IMR-90 (cell line): ENCODE results near the gene ROBO1. TPM values are rescaled to one million over a fixed set of nuclear protein-coding genes. Genes with fewer than 3 reads are reported as not detected.
A peak's percentile ranks its signal among the peaks of the same experiment; 100 is the strongest.

Experiments
- ATAC-seq: fragments of 200-7000 bp; cut with Tn5 transposase; 2 replicates; pipeline ENCODE4 v1.9.1; 2020; ENCODE audit warnings: low read depth, mild to moderate bottlenecking, moderate library complexity
- BruUV-seq: library from RNA; stranded (reverse); fragments of 400-500 nt; replicated peaks from 2 replicates; lab custom pipeline; 2021; lab: Mats Ljungman, UMichigan
- CTCF ChIA-PET: fragments of 300-600 bp; formaldehyde crosslinking; extraction: SDS; loops from one replicate; lab custom pipeline; 2021; ENCODE audit warnings: antibody characterized with exemption; lab: Yijun Ruan, JAX
- POLR2A ChIA-PET: fragments of 300-600 bp; sonication (Branson Sonifier 250); formaldehyde crosslinking; loops from one replicate; lab custom pipeline; 2022; ENCODE audit warnings: antibody characterized with exemption; ENCODE audit not compliant: unreplicated experiment; lab: Charles Lee
- DNase-seq: peaks from one replicate; pipeline ENCODE4 v3.0.0; 2013
- H2AFZ ChIP-seq: replicated peaks from 2 replicates; pipeline ENCODE3; 2013; ENCODE audit warnings: low read length, mild to moderate bottlenecking; ENCODE audit not compliant: poor library complexity
- H2AK5ac ChIP-seq: 2 replicates; pipeline ENCODE4 v1.6.1; 2013; ENCODE audit warnings: low read depth, low read length, inconsistent platforms
- H2AK9ac ChIP-seq: replicated peaks from 2 replicates; pipeline ENCODE3; 2013; ENCODE audit warnings: mild to moderate bottlenecking, low read depth, low read length, moderate library complexity; ENCODE audit not compliant: poor library complexity
- H2BK120ac ChIP-seq: 2 replicates; pipeline ENCODE4 v1.6.1; 2013; ENCODE audit warnings: low read depth, low read length, inconsistent platforms
- H2BK15ac ChIP-seq: 3 replicates; pipeline ENCODE4 v1.6.1; 2013; ENCODE audit warnings: low read depth, low read length, inconsistent platforms
- H2BK20ac ChIP-seq: 2 replicates; pipeline ENCODE4 v1.6.1; 2013; ENCODE audit warnings: low read depth, mild to moderate bottlenecking, inconsistent platforms, low read length, moderate library complexity
- H2BK5ac ChIP-seq: 2 replicates; pipeline ENCODE4 v1.6.1; 2013; ENCODE audit warnings: mild to moderate bottlenecking, low read depth, low read length, inconsistent platforms; ENCODE audit not compliant: poor library complexity, severe bottlenecking
- H3K14ac ChIP-seq: replicated peaks from 2 replicates; pipeline ENCODE4 v1.6.1; 2013; ENCODE audit warnings: low read depth, low read length, inconsistent platforms
- H3K18ac ChIP-seq: 2 replicates; pipeline ENCODE4 v1.6.1; 2013; ENCODE audit warnings: low read depth, low read length, control low read depth
- H3K23ac ChIP-seq: 2 replicates; pipeline ENCODE4 v1.6.1; 2013; ENCODE audit warnings: low read depth, low read length, inconsistent platforms
- H3K27ac ChIP-seq: 2 replicates; pipeline ENCODE4 v1.5.1; 2013; ENCODE audit warnings: mild to moderate bottlenecking, control low read depth, low read length; ENCODE audit not compliant: insufficient read depth
- H3K27me3 ChIP-seq: 2 replicates; pipeline ENCODE4 v1.6.1; 2013; ENCODE audit warnings: low read length; ENCODE audit not compliant: control insufficient read depth, insufficient read depth
- H3K36me3 ChIP-seq: 2 replicates; pipeline ENCODE4 v1.6.1; 2013; ENCODE audit warnings: low read length, mixed read lengths; ENCODE audit not compliant: control insufficient read depth, insufficient read depth
- H3K4ac ChIP-seq: 2 replicates; pipeline ENCODE4 v1.6.1; 2013; ENCODE audit warnings: low read depth, low read length, inconsistent platforms
- H3K4me1 ChIP-seq: 2 replicates; pipeline ENCODE4 v1.6.1; 2013; ENCODE audit warnings: low read length, mixed read lengths; ENCODE audit not compliant: control insufficient read depth, insufficient read depth
- H3K4me2 ChIP-seq: 2 replicates; pipeline ENCODE4 v1.6.1; 2013; ENCODE audit warnings: low read depth, mild to moderate bottlenecking, control low read depth, low read length, moderate library complexity
- H3K4me3 ChIP-seq: 2 replicates; pipeline ENCODE4 v1.5.1; 2013; ENCODE audit warnings: low read depth, mild to moderate bottlenecking, control low read depth, low read length, moderate library complexity; ENCODE audit not compliant: insufficient read depth
- H3K56ac ChIP-seq: 2 replicates; pipeline ENCODE4 v1.6.1; 2013; ENCODE audit warnings: low read length, inconsistent platforms; ENCODE audit not compliant: insufficient read depth; ENCODE audit errors: extremely low read depth
- H3K79me1 ChIP-seq, 2 experiments: 2 replicates each; pipeline ENCODE4 v1.6.1; 2013; ENCODE audit warnings: low read length in 2 of 2, inconsistent platforms in 1 of 2, low read depth in 1 of 2
- H3K9ac ChIP-seq: 2 replicates; pipeline ENCODE4 v1.6.1; 2013; ENCODE audit warnings: low read depth, low read length, control low read depth
- H3K9me1 ChIP-seq: 2 replicates; pipeline ENCODE4 v1.6.1; 2013; ENCODE audit warnings: low read length, inconsistent platforms; ENCODE audit not compliant: insufficient read depth
- H3K9me3 ChIP-seq: 2 replicates; pipeline ENCODE4 v1.6.1; 2013; ENCODE audit warnings: low read length; ENCODE audit not compliant: control insufficient read depth, insufficient read depth
- H4K20me1 ChIP-seq: 2 replicates; pipeline ENCODE4 v1.6.1; 2013; ENCODE audit warnings: low read length, inconsistent platforms; ENCODE audit not compliant: insufficient read depth
- H4K5ac ChIP-seq: 2 replicates; pipeline ENCODE4 v1.6.1; 2013; ENCODE audit warnings: mild to moderate bottlenecking, low read depth, low read length, control low read depth
- H4K8ac ChIP-seq, 2 experiments: 2 replicates each; pipeline ENCODE4 v1.6.1; 2013; ENCODE audit warnings: low read depth in 2 of 2, low read length in 2 of 2, control low read depth in 1 of 2, inconsistent platforms in 1 of 2
- H4K91ac ChIP-seq: 2 replicates; pipeline ENCODE4 v1.6.1; 2013; ENCODE audit warnings: low read depth, low read length, inconsistent platforms; ENCODE audit not compliant: insufficient read depth
- BHLHE40 ChIP-seq: fragments of 150-350 bp; IDR thresholded peaks from 2 replicates; pipeline ENCODE4 v1.6.1; 2016; ENCODE audit warnings: mild to moderate bottlenecking, low read depth, low read length
- CEBPB ChIP-seq: IDR thresholded peaks from 2 replicates; pipeline ENCODE4 v1.6.1; 2012; ENCODE audit warnings: low read depth, low read length, improper control_type of control experiment
- CHD1 ChIP-seq: IDR thresholded peaks from 2 replicates; pipeline ENCODE4 v1.6.1; 2012; ENCODE audit warnings: low read depth, low read length, improper control_type of control experiment
- CTCF ChIP-seq: conservative IDR thresholded peaks from 2 replicates; pipeline ENCODE4 v1.5.1; 2012; ENCODE audit warnings: mild to moderate bottlenecking, low read depth, low read length, improper control_type of control experiment
- ELK1 ChIP-seq: fragments of 150-350 bp; IDR thresholded peaks from 2 replicates; pipeline ENCODE4 v1.6.1; 2016; ENCODE audit warnings: low read depth, mild to moderate bottlenecking, low read length, moderate library complexity, borderline replicate concordance
- MAFK ChIP-seq: IDR thresholded peaks from 2 replicates; pipeline ENCODE4 v1.6.1; 2012; ENCODE audit warnings: low read depth, low read length, improper control_type of control experiment
- MAZ ChIP-seq: IDR thresholded peaks from 2 replicates; pipeline ENCODE4 v1.6.1; 2012; ENCODE audit warnings: low read depth, mild to moderate bottlenecking, low read length, improper control_type of control experiment, moderate library complexity, borderline replicate concordance
- MXI1 ChIP-seq: IDR thresholded peaks from 2 replicates; pipeline ENCODE4 v1.6.1; 2012; ENCODE audit warnings: low read depth, mild to moderate bottlenecking, low read length, moderate library complexity, borderline replicate concordance
- NFE2L2 ChIP-seq: fragments of 150-350 bp; IDR thresholded peaks from 2 replicates; pipeline ENCODE4 v1.6.1; 2016; ENCODE audit warnings: low read depth, mild to moderate bottlenecking, low read length
- POLR2A ChIP-seq: IDR thresholded peaks from 2 replicates; pipeline ENCODE4 v1.6.1; 2012; ENCODE audit warnings: mild to moderate bottlenecking, low read depth, low read length
- RAD21 ChIP-seq: IDR thresholded peaks from 2 replicates; pipeline ENCODE4 v1.6.1; 2012; ENCODE audit warnings: low read length, improper control_type of control experiment
- RCOR1 ChIP-seq: IDR thresholded peaks from 2 replicates; pipeline ENCODE4 v1.6.1; 2012; ENCODE audit warnings: mild to moderate bottlenecking, low read length, improper control_type of control experiment; ENCODE audit not compliant: insufficient replicate concordance
- RFX5 ChIP-seq: IDR thresholded peaks from 2 replicates; pipeline ENCODE4 v1.8.0; 2012; ENCODE audit warnings: low read depth, mild to moderate bottlenecking, low read length, moderate library complexity
- SMC3 ChIP-seq: fragments of 150-350 bp; IDR thresholded peaks from 2 replicates; pipeline ENCODE4 v1.6.1; 2016; ENCODE audit warnings: low read depth, mild to moderate bottlenecking, antibody characterized with exemption, low read length, moderate library complexity
- USF2 ChIP-seq: fragments of 150-350 bp; IDR thresholded peaks from 2 replicates; pipeline ENCODE4 v1.6.1; 2017; ENCODE audit warnings: mild to moderate bottlenecking, antibody characterized with exemption, low read length, low read depth
- WGBS, 2 experiments: methylation state at CpG; one replicate each; pipeline versions ENCODE4 v1.1.5 to v1.1.7; 2013; ENCODE audit warnings: missing lambda C conversion rate in 2 of 2; ENCODE audit not compliant: insufficient read length in 1 of 2; ENCODE audit errors: extremely low coverage in 2 of 2; 5-methylcytosine and 5-hydroxymethylcytosine counted together
- dilution Hi-C: fragments of 300-500 bp; cut with HindIII; formaldehyde crosslinking; loops from one replicate; pipeline ENCODE4 v1.14.3; 2018; ENCODE audit warnings: low sequenced_read_pairs; ENCODE audit not compliant: unreplicated experiment
- in situ Hi-C: fragments of 300-500 bp; cut with MboI; formaldehyde crosslinking; loops from 3 replicates; pipeline ENCODE4 v1.14.3; 2019; ENCODE audit warnings: low sequenced_read_pairs, inconsistent platforms, mixed read lengths
- intact Hi-C: fragments of 100-400 bp; cut with micrococcal nuclease; formaldehyde crosslinking; loops from 2 replicates; pipeline ENCODE4 v1.10.0; 2022
- polyA plus RNA-seq, 3 experiments: library from polyadenylated mRNA; depleted of rRNA; stranded (reverse); fragments of >200 nt; gene quantifications; 2 replicates each; pipeline ENCODE4 v1.2.3, GENCODE V29; 2012; ENCODE audit warnings: low replicate concordance in 1 of 3
- total RNA-seq: library from RNA; depleted of rRNA; stranded (reverse); fragments of >200 nt; gene quantifications from 2 replicates; pipeline ENCODE4 v1.2.3, GENCODE V29; 2012

The ROBO1 gene
- total and polyA plus RNA-seq, 2 of the 4 experiments (the other 2 are of a cell fraction): 24.1 to 53.9 TPM

GRCh38 chr3:78645628-78646310 lies 1122.0 kb downstream of the ROBO1 start:
- in situ Hi-C loops (loop anchor here (10.0 kb wide), 1 partner anchor 1611 kb away; no protein-coding TSS in a partner anchor), dilution Hi-C loops (no loop called here), intact Hi-C loops (loop anchor here (1.0 to 10.0 kb wide), 4 partner anchors 441 to 1607 kb away; no protein-coding TSS in a partner anchor)
- H3K23ac ChIP-seq: no peak overlapping the region
- ChIA-PET CTCF (interaction anchor here (0.5 to 1.9 kb wide), 12 partner anchors 10 to 1607 kb away, joined by 3 to 7 read pairs (median 3); no protein-coding TSS in a partner anchor), POLR2A (interaction anchor here (0.6 kb wide), 1 partner anchor 332 kb away, joined by 4 read pairs; no protein-coding TSS in a partner anchor)
- no peaks in the 10 kb centered on the region for H3K36me3 ChIP-seq
- H3K79me1 ChIP-seq: no peaks in the 10 kb centered on the region; a peak in 1 of 4 replicates
- no peak overlapping the region for H3K9ac ChIP-seq
- no peak overlapping the region for H2AK5ac ChIP-seq
- no peak overlapping the region for H2BK20ac ChIP-seq
- H4K5ac ChIP-seq: no peak overlapping the region
- no peak overlapping the region for H3K4me3 ChIP-seq
- no peak overlapping the region for H3K56ac ChIP-seq
- no peak overlapping the region for H3K4me2 ChIP-seq
- H3K27me3 ChIP-seq: no peaks in the 10 kb centered on the region
- H3K18ac ChIP-seq: no peak overlapping the region
- DNase-seq (peak; percentile 81), ATAC-seq (peak; percentile 84)
- H3K9me1 ChIP-seq: no peaks in the 10 kb centered on the region; the same call in 1 of the 2 replicates
- no peak overlapping the region for H2AK9ac ChIP-seq
- H3K4ac ChIP-seq: no peak overlapping the region
- H3K4me1 ChIP-seq: peaks cover 2% of the 10 kb centered on the region; the same call in 1 of the 2 replicates
- no peak overlapping the region for H3K27ac ChIP-seq
- no peak overlapping the region for H2AFZ ChIP-seq
- H3K9me3 ChIP-seq: no peaks in the 10 kb centered on the region
- WGBS, 2 experiments: no CpG with 5 or more reads among the region's 4 CpGs
- H4K8ac ChIP-seq: no peak overlapping the region
- no peak overlapping the region for H4K91ac ChIP-seq
- H3K14ac ChIP-seq: no peak overlapping the region
- no peaks in the 10 kb centered on the region for H4K20me1 ChIP-seq
- H2BK5ac ChIP-seq: no peak overlapping the region
- no peak overlapping the region for H2BK120ac ChIP-seq
- BruUV-seq: no TSS peak
- H2BK15ac ChIP-seq: no peak overlapping the region
- TF ChIP-seq RCOR1 (no peak), BHLHE40 (no peak), USF2 (no peak), MAZ (no peak), SMC3 (peak; percentile 72), RFX5 (no peak), RAD21 (peak; percentile 93), ELK1 (no peak), CEBPB (no peak), CTCF (peak; percentile 88), NFE2L2 (no peak), MAFK (peak; percentile 95), POLR2A (no peak), MXI1 (no peak), CHD1 (no peak)
